ENCODE measurements around the gene CHAF1A.

CHAF1A gene

GRCh38 chr19:4429771-4430171, 27.3 kb downstream of the CHAF1A start:
- ChIA-PET CTCF (interaction anchor here (1.1 to 3.0 kb wide), 2 partner anchors 21 to 29 kb away, joined by 3 to 10 read pairs; partner anchors contain the start of gene SH3GL1), POLR2A (no interaction called here)
- DNase-seq (ENCODE audit: low read depth, low spot score): no peak
- no peak overlapping the region for H3K4me3 ChIP-seq (ENCODE audit: low read depth, low read length)
- no peak for TF ChIP-seq CTCF (IDR thresholded peaks at IDR 0.05; ENCODE audit: insufficient read depth, low read length, missing control alignments)

- no peak overlapping the region for H3K4me3 ChIP-seq (ENCODE audit: low read depth, low read length)
- TF ChIP-seq CTCF (IDR thresholded peaks at IDR 0.05; ENCODE audit: insufficient read depth, low read length, missing control alignments): no peak
- no peak for DNase-seq (ENCODE audit: low read depth, low spot score)
- ChIA-PET POLR2A (no interaction called here), CTCF (interaction anchor here (3.0 kb wide), 1 partner anchor 30 kb away, joined by 10 read pairs; the partner anchor contains the start of gene SH3GL1)
Observed at GRCh38 chr19:4430760-4431159, 28.3 kb downstream of the CHAF1A start.

- no peak for DNase-seq (ENCODE audit: low read depth, low spot score)
- POLR2A ChIA-PET: no interaction called here
- CTCF ChIA-PET: interaction anchor here (3.0 kb wide), 1 partner anchor 30 kb away, joined by 10 read pairs; the partner anchor contains the start of gene SH3GL1
- no peak for TF ChIP-seq CTCF (IDR thresholded peaks at IDR 0.05; ENCODE audit: insufficient read depth, low read length, missing control alignments)
- H3K4me3 ChIP-seq (ENCODE audit: low read depth, low read length): no peak overlapping the region
Observed at GRCh38 chr19:4431296-4431695, 28.9 kb downstream of the CHAF1A start.

GRCh38 chr19:4431808-4432674, 29.6 kb downstream of the CHAF1A start:
- ChIA-PET POLR2A (no interaction called here), CTCF (no interaction called here)
- H3K4me3 ChIP-seq (ENCODE audit: low read depth, low read length): no peak overlapping the region
- no peak for DNase-seq (ENCODE audit: low read depth, low spot score)
- TF ChIP-seq CTCF (IDR thresholded peaks at IDR 0.05; ENCODE audit: insufficient read depth, low read length, missing control alignments): no peak

DNA sequence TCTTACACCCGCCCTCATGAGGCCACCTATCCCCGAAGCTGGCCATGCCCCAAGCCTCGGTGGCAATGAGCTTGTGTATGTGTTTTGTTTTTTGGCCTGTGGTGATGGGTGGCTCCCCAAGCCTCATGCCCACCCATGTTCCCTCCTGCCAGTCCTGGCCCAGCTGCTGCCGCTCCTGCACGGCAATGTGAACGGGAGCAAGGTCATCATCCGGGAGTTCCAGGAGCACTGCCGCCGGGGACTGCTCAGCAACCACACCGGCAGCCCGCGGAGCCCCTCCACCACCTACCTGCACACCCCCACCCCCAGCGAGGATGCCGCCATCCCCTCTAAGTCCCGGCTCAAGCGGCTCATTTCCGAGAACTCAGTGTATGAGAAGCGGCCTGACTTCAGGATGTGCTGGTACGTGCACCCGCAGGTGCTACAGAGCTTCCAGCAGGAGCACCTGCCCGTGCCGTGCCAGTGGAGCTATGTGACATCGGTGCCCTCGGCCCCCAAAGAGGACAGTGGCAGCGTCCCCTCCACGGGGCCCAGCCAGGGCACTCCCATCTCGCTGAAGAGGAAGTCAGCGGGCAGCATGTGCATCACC, 30.6 kb downstream of the CHAF1A start:
- ChIA-PET POLR2A (interaction anchor here (0.6 kb wide), 1 partner anchor 12 kb away, joined by 3 read pairs; no protein-coding TSS in a partner anchor), CTCF (no interaction called here)
- no peak overlapping the region for H3K4me3 ChIP-seq (ENCODE audit: low read depth, low read length)
- DNase-seq (ENCODE audit: low read depth, low spot score): no peak
- TF ChIP-seq CTCF (IDR thresholded peaks at IDR 0.05; ENCODE audit: insufficient read depth, low read length, missing control alignments): no peak

DNA sequence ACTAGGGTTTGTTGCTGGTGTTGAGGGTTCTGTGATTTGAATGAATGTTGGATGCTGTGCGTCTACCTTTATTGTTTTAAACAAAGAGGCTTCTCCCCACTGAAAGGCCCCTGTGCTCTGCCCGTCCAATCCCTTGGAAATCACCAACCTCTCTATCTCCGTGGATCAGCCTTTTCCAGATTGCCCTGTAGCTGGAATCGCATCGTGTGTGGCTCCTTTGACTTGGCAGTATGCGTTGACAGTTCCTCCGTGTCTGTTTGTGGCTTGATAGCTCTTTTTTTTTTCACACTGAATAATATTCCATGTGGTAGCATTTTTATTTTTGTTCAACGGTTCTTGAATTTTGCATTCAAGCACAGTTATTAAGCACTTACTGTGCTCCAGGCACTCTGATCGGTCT, 32.0 kb downstream of the CHAF1A start:
- ChIA-PET POLR2A (no interaction called here), CTCF (interaction anchor here (1.0 kb wide), 1 partner anchor 40 kb away, joined by 3 read pairs; no protein-coding TSS in a partner anchor)
- no peak for TF ChIP-seq CTCF (IDR thresholded peaks at IDR 0.05; ENCODE audit: insufficient read depth, low read length, missing control alignments)
- DNase-seq (ENCODE audit: low read depth, low spot score): no peak
- H3K4me3 ChIP-seq (ENCODE audit: low read depth, low read length): no peak overlapping the region
